GM18499 (cell line): ENCODE results near the gene IDS.
"Not testable (repeated sequence)": the region's sequence is repeated elsewhere in the genome, so short reads cannot be mapped to it uniquely, and the experiment has no call there.

Source experiments
- ATAC-seq: cut with Tn5 transposase; IDR thresholded peaks from one replicate; pipeline ENCODE4 v1.9.1; 2021; ENCODE audit warnings: moderate number of reproducible peaks; ENCODE audit not compliant: insufficient read depth, unreplicated experiment

Gene IDS

GRCh38 chrX:149504915-149505651, at the start of gene IDS:
Gene IDS, minus strand, starts transcription at chrX:149505306. Its CDS starts 169 bp downstream, at chrX:149505137.
- peak; percentile 38 for ATAC-seq

GRCh38 chrX:149551939-149552248, 46.8 kb upstream of the IDS start:
- ATAC-seq: not testable (repeated sequence)

- not testable (repeated sequence) for ATAC-seq
These were observed 46.3 kb upstream of the IDS start for GRCh38 chrX:149551245-149551938.

GRCh38 chrX:149550454-149550853, 45.3 kb upstream of the IDS start:
- not testable (repeated sequence) for ATAC-seq

- not testable (repeated sequence) for ATAC-seq
These were observed 44.6 kb upstream of the IDS start, which contains the start of gene HSFX3 for GRCh38 chrX:149549701-149550100. Gene HSFX3, minus strand, starts transcription at chrX:149549924. Its CDS starts 72 bp downstream, at chrX:149549852.

- not testable (repeated sequence) for ATAC-seq
These were observed 42.7 kb upstream of the IDS start for GRCh38 chrX:149547782-149548181.

GRCh38 chrX:149546962-149547361, 41.9 kb upstream of the IDS start:
- not testable (repeated sequence) for ATAC-seq

- not testable (repeated sequence) for ATAC-seq
These were observed 40.7 kb upstream of the IDS start for GRCh38 chrX:149545545-149546543.

GRCh38 chrX:149541521-149542047, 36.5 kb upstream of the IDS start:
- no peak for ATAC-seq

GRCh38 chrX:149540621-149541520, 35.8 kb upstream of the IDS start, which contains the start of gene EOLA1:
Gene EOLA1, plus strand, starts transcription at chrX:149541012. Its CDS starts 4,619 bp downstream, at chrX:149545631.
- ATAC-seq: peak; percentile 92

GRCh38 chrX:149540131-149540620, 35.1 kb upstream of the IDS start:
- no peak for ATAC-seq

GRCh38 chrX:149539283-149540130, 34.4 kb upstream of the IDS start:
- no peak for ATAC-seq

- not testable (repeated sequence) for ATAC-seq
These were observed 32.4 kb upstream of the IDS start for GRCh38 chrX:149537474-149537873.

- not testable (repeated sequence) for ATAC-seq
These were observed 30.0 kb upstream of the IDS start for GRCh38 chrX:149534926-149535602.

- ATAC-seq: not testable (repeated sequence)
These were observed 28.9 kb upstream of the IDS start for GRCh38 chrX:149533999-149534398.

GRCh38 chrX:149532868-149533267, 27.8 kb upstream of the IDS start:
- not testable (repeated sequence) for ATAC-seq

GRCh38 chrX:149531599-149531998, 26.5 kb upstream of the IDS start:
- peak; percentile 72 for ATAC-seq
